SK-N-SH (cell line): ENCODE data around the gene SCRN1.

Source experiments
- CHD2 ChIP-seq: fragments of 150-350 bp; IDR thresholded peaks from 2 replicates; pipeline ENCODE4 v1.6.1; 2018; ENCODE audit warnings: low read length; ENCODE audit not compliant: partially characterized antibody
- ELF1 ChIP-seq: IDR thresholded peaks from 2 replicates; pipeline ENCODE4 v1.4.0; 2012
- EP300 ChIP-seq, 2 experiments: IDR thresholded peaks; 2 replicates each; pipeline versions ENCODE4 v1.4.0 to v1.6.1; 2012; ENCODE audit warnings: borderline replicate concordance in 1 of 2, low read depth in 1 of 2, low read length in 1 of 2
- MXI1 ChIP-seq: IDR thresholded peaks from 2 replicates; pipeline ENCODE4 v1.6.1; 2012; ENCODE audit warnings: mild to moderate bottlenecking, low read depth, low read length, improper control_type of control experiment
- TAF1 ChIP-seq: IDR thresholded peaks from 2 replicates; pipeline ENCODE4 v1.6.1; 2012; ENCODE audit warnings: low read depth, mild to moderate bottlenecking, low read length, moderate library complexity, borderline replicate concordance
- TCF12 ChIP-seq: IDR thresholded peaks from 2 replicates; pipeline ENCODE4 v1.4.0; 2012
- TF ChIP-seq, protein P1 (sequence below): IDR thresholded peaks from 2 replicates; pipeline ENCODE4 v1.6.1; 2012; ENCODE audit warnings: mild to moderate bottlenecking, low read depth, low read length, moderate library complexity
- TF ChIP-seq, protein P2 (sequence below): fragments of 200-600 bp; sonication (generic); IDR thresholded peaks from 2 replicates; pipeline ENCODE4 v1.6.1; 2017; ENCODE audit warnings: antibody characterized with exemption, mild to moderate bottlenecking, moderate library complexity

DNA sequence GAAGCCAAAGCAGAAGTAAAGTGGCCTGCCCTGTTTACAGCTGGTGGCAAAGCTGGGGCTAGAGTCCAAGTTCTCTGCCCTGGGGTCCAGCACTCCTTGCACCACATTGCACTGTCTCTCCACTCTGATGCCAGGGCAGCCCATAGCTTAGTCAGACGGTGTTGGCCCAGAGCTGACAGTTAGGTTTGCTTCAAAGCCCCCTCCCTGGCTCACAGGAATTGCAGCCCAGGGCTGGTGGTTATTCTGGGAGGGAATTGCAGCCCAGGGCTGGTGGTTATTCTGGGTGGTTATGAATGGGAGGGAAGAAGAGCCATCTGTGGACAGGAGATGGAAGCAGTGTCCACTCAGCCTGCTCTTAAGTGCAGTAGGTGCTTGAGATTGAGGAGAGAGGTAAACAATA, 88.9 kb downstream of the SCRN1 start:
- TF ChIP-seq EP300 (IDR thresholded peaks at IDR 0.05; ENCODE audit: borderline replicate concordance in 1 of 2, low read depth in 1 of 2, low read length in 1 of 2): no peak
- TF ChIP-seq, protein P1, sequence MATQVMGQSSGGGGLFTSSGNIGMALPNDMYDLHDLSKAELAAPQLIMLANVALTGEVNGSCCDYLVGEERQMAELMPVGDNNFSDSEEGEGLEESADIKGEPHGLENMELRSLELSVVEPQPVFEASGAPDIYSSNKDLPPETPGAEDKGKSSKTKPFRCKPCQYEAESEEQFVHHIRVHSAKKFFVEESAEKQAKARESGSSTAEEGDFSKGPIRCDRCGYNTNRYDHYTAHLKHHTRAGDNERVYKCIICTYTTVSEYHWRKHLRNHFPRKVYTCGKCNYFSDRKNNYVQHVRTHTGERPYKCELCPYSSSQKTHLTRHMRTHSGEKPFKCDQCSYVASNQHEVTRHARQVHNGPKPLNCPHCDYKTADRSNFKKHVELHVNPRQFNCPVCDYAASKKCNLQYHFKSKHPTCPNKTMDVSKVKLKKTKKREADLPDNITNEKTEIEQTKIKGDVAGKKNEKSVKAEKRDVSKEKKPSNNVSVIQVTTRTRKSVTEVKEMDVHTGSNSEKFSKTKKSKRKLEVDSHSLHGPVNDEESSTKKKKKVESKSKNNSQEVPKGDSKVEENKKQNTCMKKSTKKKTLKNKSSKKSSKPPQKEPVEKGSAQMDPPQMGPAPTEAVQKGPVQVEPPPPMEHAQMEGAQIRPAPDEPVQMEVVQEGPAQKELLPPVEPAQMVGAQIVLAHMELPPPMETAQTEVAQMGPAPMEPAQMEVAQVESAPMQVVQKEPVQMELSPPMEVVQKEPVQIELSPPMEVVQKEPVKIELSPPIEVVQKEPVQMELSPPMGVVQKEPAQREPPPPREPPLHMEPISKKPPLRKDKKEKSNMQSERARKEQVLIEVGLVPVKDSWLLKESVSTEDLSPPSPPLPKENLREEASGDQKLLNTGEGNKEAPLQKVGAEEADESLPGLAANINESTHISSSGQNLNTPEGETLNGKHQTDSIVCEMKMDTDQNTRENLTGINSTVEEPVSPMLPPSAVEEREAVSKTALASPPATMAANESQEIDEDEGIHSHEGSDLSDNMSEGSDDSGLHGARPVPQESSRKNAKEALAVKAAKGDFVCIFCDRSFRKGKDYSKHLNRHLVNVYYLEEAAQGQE: no peak
- TF ChIP-seq MXI1: no peak
- TF ChIP-seq TCF12: no peak
- TF ChIP-seq ELF1: no peak
- TF ChIP-seq, protein P2, sequence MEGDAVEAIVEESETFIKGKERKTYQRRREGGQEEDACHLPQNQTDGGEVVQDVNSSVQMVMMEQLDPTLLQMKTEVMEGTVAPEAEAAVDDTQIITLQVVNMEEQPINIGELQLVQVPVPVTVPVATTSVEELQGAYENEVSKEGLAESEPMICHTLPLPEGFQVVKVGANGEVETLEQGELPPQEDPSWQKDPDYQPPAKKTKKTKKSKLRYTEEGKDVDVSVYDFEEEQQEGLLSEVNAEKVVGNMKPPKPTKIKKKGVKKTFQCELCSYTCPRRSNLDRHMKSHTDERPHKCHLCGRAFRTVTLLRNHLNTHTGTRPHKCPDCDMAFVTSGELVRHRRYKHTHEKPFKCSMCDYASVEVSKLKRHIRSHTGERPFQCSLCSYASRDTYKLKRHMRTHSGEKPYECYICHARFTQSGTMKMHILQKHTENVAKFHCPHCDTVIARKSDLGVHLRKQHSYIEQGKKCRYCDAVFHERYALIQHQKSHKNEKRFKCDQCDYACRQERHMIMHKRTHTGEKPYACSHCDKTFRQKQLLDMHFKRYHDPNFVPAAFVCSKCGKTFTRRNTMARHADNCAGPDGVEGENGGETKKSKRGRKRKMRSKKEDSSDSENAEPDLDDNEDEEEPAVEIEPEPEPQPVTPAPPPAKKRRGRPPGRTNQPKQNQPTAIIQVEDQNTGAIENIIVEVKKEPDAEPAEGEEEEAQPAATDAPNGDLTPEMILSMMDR: no peak
- TF ChIP-seq CHD2: no peak
- TF ChIP-seq TAF1: no peak
